ENCODE data around the gene DDR2.

- no peak for TF ChIP-seq CTCF (IDR thresholded peaks at IDR 0.05)
- no peak for TF ChIP-seq POLR2AphosphoS5 (IDR thresholded peaks at IDR 0.05)
These were observed 84.3 kb downstream of the DDR2 start for GRCh38 chr1:162716552-162716951.
